22Rv1 (cell line): ENCODE results near the gene DNM3.

Experiments
- H3K27ac ChIP-seq: fragments of 450-650 bp; 2 replicates; pipeline ENCODE4 v1.5.1; 2017
- CTCF ChIP-seq: fragments of 450-650 bp; IDR thresholded peaks from 2 replicates; pipeline ENCODE4 v1.5.1; 2017; ENCODE audit warnings: mild to moderate bottlenecking
- ZFX ChIP-seq: fragments of 450-650 bp; IDR thresholded peaks from 2 replicates; pipeline ENCODE4 v1.6.1; 2017; ENCODE audit warnings: antibody characterized with exemption, borderline replicate concordance

Gene DNM3

GRCh38 chr1:171935664-171936063 is 94.4 kb downstream of the DNM3 start:
- TF ChIP-seq ZFX (no peak), CTCF (no peak)
- H3K27ac ChIP-seq: no peak overlapping the region

- H3K27ac ChIP-seq: no peak overlapping the region
- TF ChIP-seq CTCF: no peak
- TF ChIP-seq ZFX: no peak
Observed at GRCh38 chr1:171937938-171938337, 96.6 kb downstream of the DNM3 start.

- TF ChIP-seq ZFX (no peak), CTCF (no peak)
- H3K27ac ChIP-seq: no peak overlapping the region
Observed at GRCh38 chr1:171939740-171940139, 98.4 kb downstream of the DNM3 start.

- TF ChIP-seq ZFX: no peak
- no peak for TF ChIP-seq CTCF
- H3K27ac ChIP-seq: no peak overlapping the region
Observed at GRCh38 chr1:171940368-171940767, 99.1 kb downstream of the DNM3 start.

- TF ChIP-seq CTCF: no peak
- no peak for TF ChIP-seq ZFX
- no peak overlapping the region for H3K27ac ChIP-seq
Observed at GRCh38 chr1:171941920-171942319, 100.6 kb downstream of the DNM3 start.

- TF ChIP-seq ZFX: no peak
- no peak for TF ChIP-seq CTCF
- H3K27ac ChIP-seq: no peak overlapping the region
Observed at GRCh38 chr1:171943973-171944561, 102.8 kb downstream of the DNM3 start.

- no peak overlapping the region for H3K27ac ChIP-seq
- TF ChIP-seq ZFX: no peak
- TF ChIP-seq CTCF: no peak
Observed at GRCh38 chr1:171948511-171948910, 107.2 kb downstream of the DNM3 start.
